ENCODE data around the gene MTG2.
"Not testable (repeated sequence)": the region's sequence is repeated elsewhere in the genome, so short reads cannot be mapped to it uniquely, and the experiment has no call there.

Gene MTG2

GRCh38 chr20:62146019-62146755, 36.6 kb upstream of the MTG2 start:
- no peak for DNase-seq

DNA sequence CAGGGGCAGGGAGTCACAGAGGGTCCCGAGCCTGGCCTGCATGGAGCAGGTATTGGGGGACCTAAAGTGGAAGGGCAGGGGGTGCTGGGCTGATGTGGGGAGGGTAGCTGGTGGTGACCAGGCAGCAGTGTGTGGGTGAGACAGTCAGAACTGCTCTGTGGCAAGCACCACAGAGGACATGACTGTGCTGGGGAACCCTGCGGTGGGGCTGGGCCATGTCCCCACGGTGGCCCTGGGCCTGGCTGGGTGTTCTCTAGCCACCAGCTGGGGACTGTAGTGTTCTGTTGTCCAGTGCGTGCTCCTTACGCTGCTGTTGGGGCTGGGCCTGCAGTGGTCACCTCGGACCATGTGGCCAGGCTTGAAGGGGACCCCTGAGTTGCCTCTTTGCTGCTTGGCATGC, 35.7 kb upstream of the MTG2 start:
- DNase-seq: no peak

DNA sequence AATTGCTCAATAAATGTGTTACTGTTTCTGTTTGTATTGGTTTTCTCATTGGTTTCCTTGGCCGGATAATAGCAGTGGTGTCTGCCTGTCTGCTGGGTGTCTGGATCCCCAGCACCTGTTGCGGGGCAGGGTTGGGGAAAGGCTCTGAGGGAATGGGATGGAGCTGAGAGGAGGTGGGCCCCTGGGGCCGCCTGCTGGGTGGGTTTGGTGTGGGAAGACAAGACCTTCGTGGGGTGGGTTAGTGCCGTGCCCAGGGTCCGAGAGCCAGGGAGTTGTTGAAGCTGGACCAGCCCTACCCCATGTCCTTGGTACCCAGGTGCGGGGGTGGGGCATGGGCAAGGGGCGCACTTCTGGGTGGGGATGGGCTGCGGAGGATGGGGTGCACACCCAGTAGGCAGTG, 35.3 kb upstream of the MTG2 start:
- no peak for DNase-seq

DNA sequence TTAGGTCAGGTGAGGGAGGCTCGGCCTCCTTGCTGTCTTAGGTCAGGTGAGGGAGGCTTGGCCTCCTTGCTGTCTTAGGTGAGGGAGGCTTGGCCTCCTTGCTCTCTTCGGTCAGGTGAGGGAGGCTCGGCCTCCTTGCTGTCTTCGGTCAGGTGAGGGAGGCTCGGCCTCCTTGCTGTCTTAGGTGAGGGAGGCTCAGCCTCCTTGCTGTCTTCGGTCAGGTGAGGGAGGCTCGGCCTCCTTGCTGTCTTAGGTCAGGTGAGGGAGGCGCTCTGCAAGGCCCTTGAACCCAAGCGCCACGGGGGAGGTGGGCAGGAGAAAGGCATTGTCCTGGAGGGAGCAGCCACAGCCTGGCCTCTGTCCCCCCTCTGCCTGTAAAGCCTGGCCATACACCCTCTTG, 34.4 kb upstream of the MTG2 start:
- not testable (repeated sequence) for DNase-seq

- no peak for DNase-seq
These were observed 33.9 kb upstream of the MTG2 start for GRCh38 chr20:62148908-62149314.

- no peak for DNase-seq
These were observed 33.1 kb upstream of the MTG2 start for GRCh38 chr20:62149532-62150309.

- DNase-seq: no peak
These were observed 32.6 kb upstream of the MTG2 start for GRCh38 chr20:62150310-62150575.

DNA sequence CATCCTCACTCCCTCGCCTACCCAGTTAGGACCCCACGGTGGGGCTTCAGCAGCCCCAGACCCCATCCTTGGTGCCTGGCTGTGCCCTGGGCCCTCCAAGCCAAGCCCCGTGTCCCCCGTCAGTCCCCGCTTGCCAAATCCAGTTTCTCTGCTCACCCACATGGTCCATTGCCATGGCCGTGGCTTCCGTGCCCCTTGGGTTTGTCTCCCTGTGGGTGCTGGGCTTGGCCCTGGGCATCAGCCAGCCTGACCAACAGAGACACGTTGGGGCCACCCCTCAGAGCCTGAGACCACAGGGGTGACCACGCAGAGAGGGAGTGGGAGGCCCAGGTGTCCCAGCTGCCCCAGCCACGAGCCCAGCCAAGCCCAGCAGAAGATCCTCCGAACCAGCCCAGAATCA, 31.6 kb upstream of the MTG2 start:
- DNase-seq: no peak

- no peak for DNase-seq
These were observed 30.9 kb upstream of the MTG2 start for GRCh38 chr20:62151835-62152364.

GRCh38 chr20:62155428-62156253, 27.2 kb upstream of the MTG2 start:
- no peak for DNase-seq

- no peak for DNase-seq
These were observed 26.6 kb upstream of the MTG2 start for GRCh38 chr20:62156254-62156556.

DNA sequence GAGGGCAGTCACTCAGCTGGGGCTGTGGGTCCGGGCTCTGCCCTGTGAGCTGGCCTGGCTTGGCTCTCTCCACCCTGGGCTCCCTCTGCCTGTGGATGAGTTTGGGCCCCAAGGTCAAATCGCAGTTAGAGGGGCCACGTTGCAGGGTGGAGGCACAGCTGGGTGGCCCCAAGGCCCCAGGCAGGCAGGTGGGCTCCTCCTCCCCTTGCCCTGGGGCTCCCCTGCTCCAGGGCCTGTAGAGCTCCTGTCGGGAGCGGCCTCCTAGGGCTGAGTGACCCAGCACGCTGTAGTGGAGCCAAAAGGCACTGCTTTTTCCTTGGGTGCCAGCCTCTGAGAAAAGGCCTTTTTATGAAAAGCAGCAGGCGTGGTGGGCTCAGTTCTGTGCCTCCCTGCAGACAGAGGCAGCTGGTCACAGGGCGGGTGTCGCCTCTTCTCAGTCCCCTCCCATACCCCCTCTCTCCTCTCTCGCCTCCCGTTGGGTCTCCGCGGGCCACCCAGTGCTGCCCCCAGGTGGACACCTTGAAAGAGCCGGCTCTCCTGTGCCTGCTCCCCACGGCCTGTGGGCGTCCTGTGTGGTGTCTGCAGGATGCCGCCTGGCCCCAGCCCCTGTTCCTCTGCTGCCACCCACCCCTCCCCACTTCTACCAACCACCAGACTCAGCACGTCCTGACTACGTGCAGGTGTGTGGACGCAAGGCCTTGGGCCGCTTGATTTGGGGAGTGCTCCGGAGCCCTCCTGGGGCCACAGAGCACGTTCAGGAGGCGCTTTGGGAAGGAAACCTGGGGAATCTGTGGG, 26.0 kb upstream of the MTG2 start:
- DNase-seq: no peak

DNA sequence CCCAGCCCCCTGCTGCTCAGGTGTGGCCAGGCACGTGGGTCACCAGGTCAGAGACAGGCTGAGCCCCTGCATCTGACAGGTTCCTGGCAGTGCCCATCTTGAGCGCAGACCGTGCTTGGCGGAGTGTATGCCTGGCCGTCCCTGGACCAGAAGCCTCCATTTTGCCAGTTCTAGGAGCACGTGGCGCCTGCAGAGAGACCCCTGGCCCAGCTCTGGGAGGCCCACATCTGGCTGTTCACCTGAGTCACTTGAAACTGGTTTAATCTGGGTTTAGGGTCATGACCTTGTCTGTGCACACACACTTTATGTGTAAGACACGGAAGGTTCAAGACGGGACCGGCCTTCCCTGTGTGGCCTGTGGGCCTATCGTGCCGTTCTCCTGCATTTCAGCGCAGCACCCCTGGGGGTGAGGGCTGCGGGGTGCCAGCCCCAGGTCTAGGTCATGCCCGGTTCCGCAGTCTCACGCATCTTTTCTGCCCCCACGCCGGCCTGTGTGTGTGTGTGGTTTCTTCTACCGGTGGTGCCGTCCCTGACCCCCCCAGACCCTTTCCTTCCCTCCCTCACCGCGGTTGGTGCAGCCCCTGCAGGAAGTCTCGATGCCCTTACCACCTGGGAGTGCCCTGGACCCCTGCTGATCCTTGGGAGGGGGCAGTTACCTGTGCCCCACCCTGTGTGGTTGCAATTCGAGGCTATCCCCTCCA, 25.3 kb upstream of the MTG2 start:
- DNase-seq: no peak

DNA sequence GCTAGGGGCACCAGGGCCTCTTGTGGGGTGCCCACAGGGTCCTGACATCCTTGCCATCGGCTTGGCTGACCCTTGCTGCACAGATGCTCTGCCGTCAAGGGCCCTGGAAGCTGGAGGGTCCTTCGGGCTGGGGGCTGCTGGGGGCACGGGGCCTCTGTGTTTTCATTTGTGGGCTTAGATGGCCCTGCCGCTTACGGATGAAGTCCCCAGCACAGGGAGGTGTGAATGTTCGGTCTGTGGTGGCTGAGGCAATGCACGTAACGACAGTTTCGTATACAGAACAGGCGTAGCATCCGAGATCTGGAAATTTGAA, 24.8 kb upstream of the MTG2 start:
- no peak for DNase-seq

GRCh38 chr20:62158541-62158940, 24.3 kb upstream of the MTG2 start:
- no peak for DNase-seq

GRCh38 chr20:62159052-62159451, 23.8 kb upstream of the MTG2 start:
- no peak for DNase-seq

DNA sequence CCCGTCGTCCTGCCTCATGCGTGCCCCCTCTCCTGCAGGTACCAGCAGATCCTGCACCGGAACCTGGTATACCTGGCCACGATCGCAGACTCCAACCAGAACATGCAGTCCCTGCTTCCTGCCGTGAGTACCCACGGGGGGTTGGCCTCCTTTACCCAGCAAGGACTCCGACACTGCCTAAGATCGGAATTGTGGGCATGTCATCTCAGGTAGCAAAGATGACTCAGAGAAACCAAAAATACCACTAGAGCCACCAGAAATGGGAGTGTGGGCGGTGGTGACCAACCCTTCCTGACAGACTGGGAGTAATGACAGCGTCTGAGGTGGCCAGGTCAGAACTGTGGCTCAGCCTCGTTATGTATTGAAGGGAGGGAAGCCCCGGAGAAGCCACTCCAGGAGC, 23.0 kb upstream of the MTG2 start:
- DNase-seq: no peak

GRCh38 chr20:62160253-62160652, 22.6 kb upstream of the MTG2 start:
- no peak for DNase-seq

DNA sequence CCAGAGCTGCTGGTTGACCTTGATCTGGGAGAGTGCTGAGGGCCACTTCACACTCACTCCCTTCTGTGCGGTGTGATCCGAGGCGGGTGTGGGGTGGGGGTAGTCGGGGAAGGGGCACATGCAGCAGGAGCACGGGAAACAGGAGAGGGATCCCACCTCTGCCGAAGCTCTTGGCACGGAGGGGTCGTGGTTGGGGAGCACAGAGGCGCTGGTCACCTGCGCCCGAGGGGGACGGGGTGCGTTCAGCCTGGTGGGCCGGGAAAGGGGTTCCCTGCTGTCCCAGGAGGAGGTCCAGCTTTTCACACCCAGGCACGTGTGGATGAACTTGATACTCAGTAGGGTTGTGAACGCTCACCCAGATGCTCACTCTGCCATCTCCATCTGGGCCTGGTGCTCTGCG, 22.0 kb upstream of the MTG2 start:
- no peak for DNase-seq

- no peak for DNase-seq
These were observed 21.5 kb upstream of the MTG2 start for GRCh38 chr20:62161347-62161746.

- no peak for DNase-seq
These were observed 19.9 kb upstream of the MTG2 start for GRCh38 chr20:62162765-62163484.

DNA sequence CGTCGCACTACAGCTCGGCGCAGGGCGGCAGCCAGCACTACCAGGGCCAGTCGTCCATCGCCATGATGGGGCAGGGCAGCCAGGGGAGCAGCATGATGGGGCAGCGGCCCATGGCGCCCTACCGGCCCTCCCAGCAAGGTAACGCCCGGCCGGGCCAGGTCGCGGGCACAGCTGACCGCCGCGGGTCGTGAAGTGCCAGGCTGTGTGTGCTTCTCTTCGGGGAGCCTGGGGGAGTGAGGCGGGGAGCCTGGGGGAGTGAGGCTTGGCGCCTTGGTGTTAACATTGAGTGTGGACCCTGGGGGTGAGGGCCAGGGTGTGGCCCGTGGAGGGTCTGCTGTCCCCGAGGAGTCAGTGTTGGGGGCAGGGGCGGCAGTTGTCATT, 19.4 kb upstream of the MTG2 start:
- no peak for DNase-seq

Data from NCI-H1092 (cell line).